Upper lobe of left lung (tissue), 4 donors: ENCODE data around the gene LSM14A.

Experiments used
- CTCF ChIP-seq, 6 experiments: fragments of 450-650 bp in 4 of 6; fragments of 200-600 bp in 2 of 6; sonication (generic) in 2 of 6; IDR thresholded peaks; one replicate each; pipeline ENCODE4 v1.5.1; 2016 to 2019; ENCODE audit warnings: antibody characterized with exemption in 6 of 6
- EP300 ChIP-seq, 4 donors: sonication (generic); formaldehyde crosslinking; IDR thresholded peaks; one replicate each; pipeline ENCODE4 v1.5.1; 2017; ENCODE audit warnings: antibody characterized with exemption in 4 of 4, control low read depth in 2 of 4
- POLR2A ChIP-seq, 4 donors: fragments of 450-650 bp; IDR thresholded peaks; one replicate each; pipeline ENCODE4 v1.5.1; 2016 to 2017; ENCODE audit warnings: antibody characterized with exemption in 4 of 4, mild to moderate bottlenecking in 2 of 4
- POLR2AphosphoS5 ChIP-seq, 2 donors: sonication (generic); formaldehyde crosslinking; IDR thresholded peaks; one replicate each; pipeline ENCODE4 v1.5.1; 2017; ENCODE audit warnings: antibody characterized with exemption in 2 of 2

DNA sequence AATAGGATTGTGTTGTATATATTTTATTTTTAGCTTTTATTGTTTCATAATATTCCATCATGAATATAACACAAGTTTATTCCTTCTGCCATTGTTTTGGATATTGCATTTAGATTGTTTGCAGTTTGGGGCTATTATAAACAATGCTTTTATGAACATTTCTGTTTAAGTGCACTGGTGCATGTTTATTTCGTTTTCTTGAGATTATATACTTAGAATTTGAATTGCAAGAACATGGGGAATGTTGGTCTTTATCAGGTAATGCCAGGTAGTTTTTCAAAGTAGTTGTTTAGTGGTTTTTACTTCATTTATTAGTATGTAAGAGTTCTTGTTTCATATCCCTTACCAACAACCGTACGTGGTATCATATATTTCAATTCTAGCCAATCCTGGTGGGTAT lies 4.3 kb downstream of the LSM14A start:
- no peak for TF ChIP-seq CTCF (IDR thresholded peaks at IDR 0.05)
- no peak for TF ChIP-seq POLR2AphosphoS5 (IDR thresholded peaks at IDR 0.05)
- TF ChIP-seq POLR2A (IDR thresholded peaks at IDR 0.05) = no peak
- TF ChIP-seq EP300 (IDR thresholded peaks at IDR 0.05) = no peak
